H9 (cell line): Measurements from ENCODE around the gene DESI2. TPM values are rescaled to one million over a fixed set of nuclear protein-coding genes. Genes with fewer than 3 reads are reported as not detected.

Source experiments
- DNase-seq: peaks from one replicate; pipeline ENCODE4 v3.0.0-alpha.2; 2017
- H2AFZ ChIP-seq: one replicate; pipeline ENCODE4 v1.6.1; 2013; ENCODE audit warnings: mild to moderate bottlenecking, low read length, control low read depth, moderate library complexity
- H2AK5ac ChIP-seq: 2 replicates; pipeline ENCODE4 v1.6.1; 2013; ENCODE audit warnings: low read length, control low read depth, mixed read lengths; ENCODE audit not compliant: insufficient read length
- H2BK120ac ChIP-seq: one replicate; pipeline ENCODE4 v1.6.1; 2013; ENCODE audit warnings: low read depth, mild to moderate bottlenecking, low read length, control low read depth, inconsistent platforms; ENCODE audit not compliant: poor library complexity, severe bottlenecking
- H2BK12ac ChIP-seq: 2 replicates; pipeline ENCODE4 v1.6.1; 2013; ENCODE audit warnings: low read length, control low read depth, mixed read lengths, low read depth; ENCODE audit not compliant: insufficient read length
- H2BK15ac ChIP-seq: 2 replicates; pipeline ENCODE4 v1.6.1; 2013; ENCODE audit warnings: low read depth, low read length, control low read depth
- H2BK20ac ChIP-seq: one replicate; pipeline ENCODE4 v1.6.1; 2013; ENCODE audit warnings: low read depth, mild to moderate bottlenecking, low read length, control low read depth, inconsistent platforms; ENCODE audit not compliant: poor library complexity, severe bottlenecking
- H2BK5ac ChIP-seq: 2 replicates; pipeline ENCODE4 v1.6.1; 2013; ENCODE audit warnings: low read length, control low read depth, mixed read lengths; ENCODE audit not compliant: insufficient read length
- H3K14ac ChIP-seq: 2 replicates; pipeline ENCODE4 v1.6.1; 2013; ENCODE audit warnings: low read length, control low read depth; ENCODE audit not compliant: insufficient read depth
- H3K18ac ChIP-seq: 2 replicates; pipeline ENCODE4 v1.6.1; 2013; ENCODE audit warnings: low read depth, mild to moderate bottlenecking, mixed read lengths, low read length, control low read depth; ENCODE audit not compliant: insufficient read length
- H3K23ac ChIP-seq: 2 replicates; pipeline ENCODE4 v1.6.1; 2013; ENCODE audit warnings: low read length, control low read depth, mixed read lengths, low read depth; ENCODE audit not compliant: insufficient read length
- H3K23me2 ChIP-seq: 2 replicates; pipeline ENCODE4 v1.6.1; 2013; ENCODE audit warnings: low read depth, mild to moderate bottlenecking, mixed read lengths, low read length, control low read depth; ENCODE audit not compliant: insufficient read length, poor library complexity, severe bottlenecking
- H3K27ac ChIP-seq: 2 replicates; pipeline ENCODE4 v1.5.1; 2013; ENCODE audit warnings: low read length, control low read depth, mixed read lengths, low read depth; ENCODE audit not compliant: insufficient read length
- H3K27me3 ChIP-seq: 2 replicates; pipeline ENCODE4 v1.6.1; 2013; ENCODE audit warnings: low read length, control low read depth, inconsistent platforms; ENCODE audit not compliant: insufficient read depth
- H3K4ac ChIP-seq: 2 replicates; pipeline ENCODE4 v1.6.1; 2013; ENCODE audit warnings: low read depth, mild to moderate bottlenecking, control low read depth, inconsistent platforms, low read length, moderate library complexity
- H3K4me1 ChIP-seq: 2 replicates; pipeline ENCODE4 v1.6.1; 2013; ENCODE audit warnings: low read length, control low read depth, inconsistent platforms; ENCODE audit not compliant: insufficient read depth
- H3K4me2 ChIP-seq: 2 replicates; pipeline ENCODE4 v1.6.1; 2013; ENCODE audit warnings: low read length, control low read depth, mixed read lengths; ENCODE audit not compliant: insufficient read length, insufficient read depth
- H3K56ac ChIP-seq: 2 replicates; pipeline ENCODE4 v1.6.1; 2013; ENCODE audit warnings: low read depth, mild to moderate bottlenecking, mixed read lengths, low read length, control low read depth; ENCODE audit not compliant: insufficient read length
- H3K79me1 ChIP-seq: 2 replicates; pipeline ENCODE4 v1.6.1; 2013; ENCODE audit warnings: low read depth, mild to moderate bottlenecking, moderate library complexity, low read length, control low read depth, inconsistent platforms; ENCODE audit not compliant: insufficient read depth, poor library complexity, severe bottlenecking
- H3K79me2 ChIP-seq: 2 replicates; pipeline ENCODE4 v1.6.1; 2013; ENCODE audit warnings: low read length, control low read depth, inconsistent platforms; ENCODE audit not compliant: insufficient read depth
- H3K9ac ChIP-seq: 2 replicates; pipeline ENCODE4 v1.6.1; 2013; ENCODE audit warnings: low read length, control low read depth, mixed read lengths; ENCODE audit not compliant: insufficient read length; ENCODE audit errors: extremely low read depth
- H3K9me3 ChIP-seq: one replicate; pipeline ENCODE4 v1.6.1; 2013; ENCODE audit warnings: low read depth, low read length, inconsistent platforms; ENCODE audit not compliant: control insufficient read depth
- H3T11ph ChIP-seq: one replicate; pipeline ENCODE4 v1.6.1; 2013; ENCODE audit warnings: mild to moderate bottlenecking, low read length, control low read depth, inconsistent platforms
- H4K20me1 ChIP-seq: one replicate; pipeline ENCODE4 v1.6.1; 2013; ENCODE audit not compliant: control insufficient read depth, insufficient read length, insufficient read depth
- H4K5ac ChIP-seq: 2 replicates; pipeline ENCODE4 v1.6.1; 2013; ENCODE audit warnings: low read depth, mild to moderate bottlenecking, mixed read lengths, low read length, control low read depth; ENCODE audit not compliant: insufficient read length
- H4K8ac ChIP-seq: replicated peaks from 2 replicates; pipeline ENCODE4 v1.6.1; 2013; ENCODE audit warnings: low read length, control low read depth, mixed read lengths, low read depth; ENCODE audit not compliant: insufficient read length
- H4K91ac ChIP-seq: 2 replicates; pipeline ENCODE4 v1.6.1; 2013; ENCODE audit warnings: low read depth, mild to moderate bottlenecking, moderate library complexity, mixed read lengths, low read length, control low read depth; ENCODE audit not compliant: insufficient read length
- H3K27ac Mint-ChIP-seq, 3 experiments: 2 replicates in 2 of 3; 3 replicates in 1 of 3; pipeline ENCODE4 v1.8.0; 2020 to 2021; ENCODE audit warnings: mixed read lengths in 3 of 3, mild to moderate bottlenecking in 1 of 3, moderate library complexity in 1 of 3
- H3K27me3 Mint-ChIP-seq: 2 replicates; pipeline ENCODE4 v1.8.0; 2021; ENCODE audit warnings: low read depth, mild to moderate bottlenecking, moderate library complexity, mixed read lengths
- H3K36me3 Mint-ChIP-seq, 3 experiments: 2 replicates in 2 of 3; 3 replicates in 1 of 3; pipeline ENCODE4 v1.8.0; 2020 to 2021; ENCODE audit warnings: low read depth in 3 of 3, mixed read lengths in 3 of 3; ENCODE audit not compliant: insufficient read depth in 1 of 3
- H3K4me1 Mint-ChIP-seq, 2 experiments: 2 replicates each; pipeline ENCODE4 v1.8.0; 2020; ENCODE audit warnings: mixed read lengths in 2 of 2
- H3K4me3 Mint-ChIP-seq, 2 experiments: 2 replicates in 1 of 2; 3 replicates in 1 of 2; pipeline ENCODE4 v1.8.0; 2020 to 2021; ENCODE audit warnings: mild to moderate bottlenecking in 2 of 2, mixed read lengths in 2 of 2, moderate library complexity in 1 of 2
- H3K9me3 Mint-ChIP-seq, 2 experiments: 2 replicates in 1 of 2; 3 replicates in 1 of 2; pipeline ENCODE4 v1.8.0; 2020; ENCODE audit warnings: mild to moderate bottlenecking in 2 of 2, mixed read lengths in 2 of 2, moderate library complexity in 1 of 2
- CTCF ChIP-seq: fragments of 200-600 bp; sonication (generic); conservative IDR thresholded peaks from 3 replicates; pipeline ENCODE4 v1.8.0; 2021; ENCODE audit warnings: antibody characterized with exemption, mild to moderate bottlenecking
- WGBS: extraction: QIAGEN DNeasy Blood & Tissue Kit; methylation state at CpG from one replicate; pipeline ENCODE4 v1.1.7; 2013; ENCODE audit warnings: missing lambda C conversion rate, low lambda C conversion rate, mixed read lengths; ENCODE audit not compliant: insufficient read length; ENCODE audit errors: extremely low coverage; 5-methylcytosine and 5-hydroxymethylcytosine counted together
- total RNA-seq: library from RNA; stranded (reverse); gene quantifications from 2 replicates; pipeline ENCODE4 v1.2.1, GENCODE V29; 2021

DESI2 gene
- total RNA-seq, 1 experiment from 2014 or later, result 89.9 TPM

- H3K27me3 ChIP-seq, result no peaks in the 10 kb centered on the region
- no peak overlapping the region for H3K14ac ChIP-seq
- no peak overlapping the region for H2BK15ac ChIP-seq
- H3K18ac ChIP-seq, result no peak overlapping the region
- H2BK12ac ChIP-seq, result no peak overlapping the region
- peaks cover 42% of the 10 kb centered on the region for H3K79me2 ChIP-seq
- H2AFZ ChIP-seq, result no peak overlapping the region
- no peak overlapping the region for H3K4me2 ChIP-seq
- H3K9me3 ChIP-seq, result no peaks in the 10 kb centered on the region
- no peak overlapping the region; a peak in 1 of 7 replicates for H3K27ac Mint-ChIP-seq
- H4K20me1 ChIP-seq, result peaks cover 2% of the 10 kb centered on the region
- no peaks in the 10 kb centered on the region for H3K23me2 ChIP-seq
- H3K27ac ChIP-seq, result no peak overlapping the region
- no peak overlapping the region for H3K23ac ChIP-seq
- no peak overlapping the region for H3T11ph ChIP-seq
- peaks cover 5% of the 10 kb centered on the region for H3K79me1 ChIP-seq
- H2AK5ac ChIP-seq, result no peak overlapping the region
- H3K9me3 Mint-ChIP-seq, result peaks cover 0 to 4% of the 10 kb centered on the region in 2 experiments; a peak in 3 of 5 replicates
- no peaks in the 10 kb centered on the region for H3K27me3 Mint-ChIP-seq
- H3K4me1 ChIP-seq, result peaks cover 9% of the 10 kb centered on the region
- no peak overlapping the region for H2BK5ac ChIP-seq
- no peak overlapping the region for H3K4me3 Mint-ChIP-seq
- peaks cover 28 to 31% of the 10 kb centered on the region in 2 experiments for H3K4me1 Mint-ChIP-seq
- no peak overlapping the region for H3K9ac ChIP-seq
- no CpG with 5 or more reads among the region's 3 CpGs for WGBS
- no peak overlapping the region for H3K4ac ChIP-seq
- DNase-seq, result no peak
- H2BK20ac ChIP-seq, result no peak overlapping the region
- H4K91ac ChIP-seq, result no peak overlapping the region
- H4K8ac ChIP-seq, result no peak overlapping the region
- no peak overlapping the region for H2BK120ac ChIP-seq
- H3K36me3 Mint-ChIP-seq, result peaks cover 33 to 48% (median 34%) of the 10 kb centered on the region in 3 experiments
- TF ChIP-seq CTCF, result no peak
- H3K56ac ChIP-seq, result no peak overlapping the region
- no peak overlapping the region for H4K5ac ChIP-seq
These were observed 6.8 kb downstream of the DESI2 start for GRCh38 chr1:244659694-244660093.
